Stimulated activated CD4-positive, alpha-beta T cell treated with anti-CD3 and anti-CD28 coated beads, Interleukin-4, amount 100 ng/mL, for 24 hours (primary cell): ENCODE measurements around the gene MADCAM1.

ENCODE experiments used
- DNase-seq: peaks from one replicate; pipeline ENCODE4 v3.0.0-alpha.2; 2020

MADCAM1 gene

DNA sequence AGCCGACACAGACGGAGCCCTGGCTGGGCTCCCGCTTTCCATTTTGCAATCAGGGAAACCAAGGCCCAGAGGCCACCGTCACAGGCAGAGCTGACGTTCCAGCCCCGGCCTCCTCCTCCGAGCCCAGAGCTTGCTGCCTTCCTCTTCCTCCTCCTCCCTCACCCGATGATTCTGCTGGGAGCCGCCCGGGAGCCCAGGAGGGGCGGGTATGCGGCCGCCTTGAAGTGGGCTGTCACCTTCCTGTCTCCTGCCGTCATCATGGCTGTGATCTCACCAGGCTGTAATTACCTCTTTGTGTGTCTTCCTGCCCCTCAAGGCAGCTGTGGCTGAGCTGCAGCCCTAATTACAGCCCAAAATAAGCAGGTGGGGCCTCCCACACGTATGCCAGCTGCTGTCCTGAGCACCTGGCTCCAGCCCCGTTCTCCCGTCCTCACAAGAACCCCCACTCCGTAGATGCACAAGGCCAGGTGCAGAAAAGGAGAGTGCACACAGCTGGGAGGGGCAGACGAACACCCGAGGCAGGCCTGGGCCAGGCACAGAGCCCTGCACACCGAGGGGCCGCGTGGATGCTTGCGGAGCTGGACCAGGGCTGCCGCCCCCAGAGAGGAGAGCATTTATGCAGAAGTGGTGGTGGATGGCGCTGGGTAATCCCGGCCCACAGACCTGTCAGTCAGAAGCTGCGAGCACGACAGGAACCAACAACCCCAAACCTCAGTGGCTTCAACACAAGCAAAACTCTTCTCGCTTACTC lies 15.0 kb downstream of the MADCAM1 start:
- peak; percentile 75 for DNase-seq

DNA sequence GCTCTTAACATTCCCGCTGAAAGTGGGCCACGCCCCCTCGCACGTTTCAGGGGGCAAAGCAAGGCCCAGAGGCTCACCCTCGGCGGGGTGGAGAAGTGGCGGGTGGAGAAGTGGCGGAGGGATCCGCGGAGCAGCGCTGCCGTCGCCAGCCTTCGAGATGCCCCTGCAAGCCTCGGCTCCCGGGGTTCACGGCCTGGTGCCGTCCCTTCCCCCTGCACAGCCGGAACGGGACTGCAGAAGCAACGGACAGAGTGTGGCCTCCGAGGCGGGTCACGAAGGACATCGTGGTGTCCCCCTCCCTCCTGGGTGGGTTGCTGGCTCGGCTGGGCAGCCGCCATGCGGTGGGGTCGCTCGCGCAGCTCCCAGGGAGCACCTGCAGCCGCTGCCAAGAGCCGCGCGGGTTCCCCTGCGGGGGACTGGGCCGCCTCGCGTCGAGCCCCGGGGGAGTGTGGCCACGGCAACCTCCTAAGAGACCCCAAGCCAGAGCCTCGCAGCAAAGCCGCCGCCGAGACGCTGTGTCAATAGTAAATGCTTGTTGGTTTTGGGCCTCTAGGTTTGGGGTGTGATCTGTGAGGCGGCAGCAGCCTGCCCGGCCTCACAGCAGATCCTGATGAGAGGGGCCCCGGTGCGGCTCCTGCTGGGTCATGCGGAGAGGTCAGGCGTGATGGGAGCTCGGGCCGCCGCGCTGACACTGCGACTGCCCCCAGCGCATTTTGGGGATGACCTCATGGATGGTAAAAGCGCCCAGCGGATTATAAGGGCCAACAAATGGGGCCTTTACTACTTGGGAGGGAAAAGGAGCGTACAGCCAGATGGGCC lies 16.5 kb downstream of the MADCAM1 start:
- no peak for DNase-seq

DNA sequence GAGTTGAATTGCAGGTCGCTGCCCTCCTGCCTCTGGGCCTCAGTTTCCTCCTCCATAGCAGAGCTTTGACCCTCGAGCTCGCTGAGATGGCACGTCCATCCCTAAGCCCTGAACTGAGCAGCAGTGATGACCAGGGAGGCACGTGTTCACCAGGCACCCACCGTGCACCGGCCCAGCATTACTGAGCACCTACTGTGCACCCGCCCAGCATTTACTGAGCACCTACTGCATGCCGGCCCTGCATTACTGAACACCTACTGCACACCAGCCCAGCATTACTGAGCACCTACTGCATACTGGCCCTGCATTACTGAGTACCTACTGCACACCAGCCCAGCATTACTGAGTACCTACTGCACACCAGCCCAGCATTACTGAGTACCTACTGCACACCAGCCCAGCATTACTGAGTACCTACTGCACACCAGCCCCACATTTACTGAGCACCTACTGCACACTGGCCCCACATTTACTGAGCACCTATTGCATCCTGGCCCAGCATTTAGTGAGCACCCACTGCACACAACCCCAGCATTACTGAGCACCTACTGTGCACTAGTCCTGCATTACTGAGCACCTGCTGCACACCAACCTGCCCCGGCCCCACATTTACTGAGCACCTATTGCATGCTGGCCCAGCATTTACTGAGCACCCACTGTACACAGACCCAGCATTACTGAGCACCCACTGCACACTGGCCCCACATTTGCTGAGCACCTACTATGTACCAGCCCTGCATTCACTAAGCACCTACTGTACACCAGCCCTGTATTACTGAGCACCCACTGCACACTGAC lies 17.3 kb downstream of the MADCAM1 start:
- no peak for DNase-seq

DNA sequence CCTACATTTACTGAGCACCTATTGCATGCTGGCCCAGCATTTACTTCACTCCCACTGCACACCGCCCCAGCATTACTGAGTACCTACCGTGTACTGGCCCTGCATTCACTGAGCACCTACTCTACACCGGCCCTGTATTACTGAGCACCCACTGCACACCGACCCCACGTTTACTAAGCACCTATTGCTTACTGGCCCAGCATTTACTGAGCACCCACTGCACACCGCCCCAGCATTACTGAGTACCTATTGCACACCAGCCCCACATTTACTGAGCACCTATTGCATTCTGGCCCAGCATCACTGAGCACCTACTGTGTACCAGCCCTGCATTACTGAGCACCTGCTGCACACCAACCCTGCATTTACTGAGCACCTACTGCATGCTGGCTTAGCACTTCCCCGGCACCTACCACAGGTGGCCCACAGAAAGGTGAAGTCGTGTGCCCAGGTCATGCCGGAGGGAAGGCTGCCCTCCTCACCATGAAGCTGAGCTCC lies 17.9 kb downstream of the MADCAM1 start:
- no peak for DNase-seq

DNA sequence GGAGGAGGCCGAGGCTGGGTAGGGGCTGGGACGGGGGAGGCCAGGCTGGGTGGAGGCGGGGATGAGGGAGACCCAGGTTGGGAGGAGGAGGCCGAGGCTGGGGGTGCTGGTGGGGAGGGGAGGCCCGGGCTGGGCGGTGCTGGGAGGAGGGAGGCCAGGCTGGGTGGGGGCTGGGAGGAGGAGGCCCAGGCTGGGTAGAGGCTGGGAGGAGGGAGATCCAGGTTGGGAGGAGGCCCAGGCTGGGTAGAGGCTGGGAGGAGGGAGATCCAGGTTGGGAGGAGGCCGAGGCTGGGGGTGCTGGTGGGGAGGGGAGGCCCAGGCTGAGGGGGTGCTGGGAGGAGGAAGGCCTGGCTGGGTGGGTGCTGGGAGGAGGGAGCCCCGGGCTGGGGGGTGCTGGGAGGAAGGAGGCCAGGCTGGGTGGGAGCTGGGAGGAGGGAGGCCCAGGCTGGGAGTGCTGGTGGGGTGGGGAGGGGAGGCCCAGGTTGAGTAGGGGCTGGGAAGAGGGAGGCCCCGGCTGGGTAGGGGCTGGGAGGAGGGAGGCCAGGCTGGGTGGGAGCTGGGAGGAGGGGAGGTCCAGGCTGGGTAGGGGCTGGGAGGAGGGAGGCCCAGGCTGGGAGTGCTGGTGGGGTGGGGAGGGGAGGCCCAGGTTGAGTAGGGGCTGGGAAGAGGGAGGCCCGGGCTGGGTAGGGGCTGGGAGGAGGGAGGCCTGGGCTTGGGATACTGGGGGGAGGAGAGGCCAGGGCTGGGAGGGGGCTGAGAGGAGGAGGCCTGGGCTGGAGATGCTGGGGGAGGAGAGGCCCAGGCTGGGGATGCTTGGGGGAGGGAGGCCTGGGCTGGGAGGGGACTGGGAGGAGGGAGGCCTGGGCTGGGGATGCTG lies 21.7 kb downstream of the MADCAM1 start:
- DNase-seq, result no peak

DNA sequence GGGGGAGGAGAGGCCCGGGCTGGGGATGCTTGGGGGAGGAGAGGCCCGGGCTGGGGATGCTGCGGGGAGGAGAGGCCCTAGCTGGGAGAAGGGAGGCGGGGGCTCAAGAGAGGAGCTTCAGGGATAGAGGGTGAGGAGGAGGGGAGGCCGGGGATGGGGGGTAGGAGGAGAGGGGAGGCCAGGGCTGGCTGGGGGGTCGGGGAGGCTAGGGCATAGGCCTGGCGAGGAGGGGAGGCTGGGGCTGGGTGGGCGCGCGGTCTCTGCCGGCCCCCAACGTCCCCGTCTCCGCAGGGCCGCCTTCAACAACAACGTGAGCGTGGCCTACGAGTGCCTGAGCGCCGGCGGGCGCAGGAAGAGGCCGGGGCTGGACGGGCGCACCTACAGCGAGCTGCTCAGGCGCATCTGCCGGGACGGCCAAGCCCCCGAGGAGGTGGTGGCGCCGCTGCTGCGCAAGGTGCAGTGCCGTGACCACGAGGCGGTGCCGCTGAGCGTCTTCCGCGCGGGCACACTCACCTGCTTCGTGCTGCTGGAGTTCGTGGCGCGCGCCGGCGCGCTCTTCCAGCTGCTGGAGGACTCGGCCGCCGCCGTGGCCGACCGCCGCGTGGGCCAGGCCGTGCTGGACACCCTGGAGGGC lies 22.4 kb downstream of the MADCAM1 start:
- peak; percentile 60 for DNase-seq

DNA sequence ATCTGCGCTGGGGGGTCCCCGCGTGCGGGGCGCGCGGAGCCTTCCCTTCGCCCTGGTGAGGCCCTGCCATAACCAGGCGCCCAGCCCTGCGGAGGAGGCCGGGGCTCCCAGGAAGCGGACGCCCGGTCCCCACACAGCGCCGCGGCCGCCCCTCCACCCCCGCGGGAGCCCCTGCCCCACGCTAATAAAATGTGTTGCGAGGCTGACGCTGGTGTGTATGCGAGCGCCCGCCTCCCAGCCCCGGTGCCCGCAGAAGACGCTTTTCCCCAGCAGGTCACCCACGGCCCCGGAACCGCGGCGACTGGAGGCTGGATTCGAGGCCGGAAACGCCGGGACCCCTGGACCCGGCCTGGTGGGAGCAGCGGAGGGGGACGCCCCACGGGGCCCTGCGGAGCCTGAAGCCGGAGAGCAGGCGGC lies 23.2 kb downstream of the MADCAM1 start:
- DNase-seq, result no peak

DNA sequence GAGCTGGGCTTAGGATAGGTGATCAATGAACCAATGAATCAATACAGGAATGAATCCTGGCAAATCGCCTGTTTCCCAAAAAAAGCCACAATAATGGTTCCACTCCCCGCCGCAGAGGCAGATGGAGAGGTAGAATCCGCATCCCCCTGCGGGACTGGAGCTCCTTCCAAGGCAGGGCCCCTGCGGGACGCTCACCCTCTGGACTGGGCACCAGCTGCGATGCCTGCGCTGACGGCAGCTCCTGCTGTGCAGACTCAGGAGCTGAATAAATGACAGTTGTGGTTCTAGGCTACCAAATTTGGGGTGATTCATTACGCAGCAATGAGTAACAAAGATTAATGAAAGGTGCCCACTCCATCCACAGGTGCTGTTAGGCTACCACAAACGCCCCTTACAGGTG lies 26.4 kb downstream of the MADCAM1 start:
- no peak for DNase-seq

DNA sequence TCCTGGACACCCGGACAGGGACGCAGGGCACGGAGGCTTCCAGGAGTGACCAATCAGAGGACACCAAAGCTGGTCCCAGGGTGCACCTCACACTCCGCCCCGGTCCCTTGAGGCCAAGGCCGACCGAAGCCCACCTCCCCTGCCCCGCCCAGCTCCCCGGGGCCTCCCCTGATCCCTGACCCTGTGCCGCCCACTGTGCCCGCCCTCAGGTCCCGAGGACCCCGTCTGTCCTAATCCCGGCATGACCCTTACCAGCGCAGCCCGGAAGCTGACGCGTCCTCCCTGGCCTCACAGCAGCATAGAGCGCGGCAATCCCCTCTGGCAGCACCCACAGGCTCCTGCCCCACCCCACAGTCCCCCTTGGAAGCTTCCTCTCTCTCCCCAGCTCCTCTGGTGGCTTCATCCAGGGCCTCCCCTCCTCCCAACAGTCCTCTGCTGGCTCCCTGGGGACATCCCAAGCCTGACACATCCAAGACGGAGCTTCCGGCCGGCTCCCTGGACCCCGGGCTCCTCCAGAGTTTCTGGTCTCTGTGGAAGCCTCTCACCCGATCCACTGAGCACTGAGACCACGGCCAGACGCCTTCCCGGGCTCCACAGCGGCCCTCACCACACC lies 27.9 kb downstream of the MADCAM1 start:
- no peak for DNase-seq

DNA sequence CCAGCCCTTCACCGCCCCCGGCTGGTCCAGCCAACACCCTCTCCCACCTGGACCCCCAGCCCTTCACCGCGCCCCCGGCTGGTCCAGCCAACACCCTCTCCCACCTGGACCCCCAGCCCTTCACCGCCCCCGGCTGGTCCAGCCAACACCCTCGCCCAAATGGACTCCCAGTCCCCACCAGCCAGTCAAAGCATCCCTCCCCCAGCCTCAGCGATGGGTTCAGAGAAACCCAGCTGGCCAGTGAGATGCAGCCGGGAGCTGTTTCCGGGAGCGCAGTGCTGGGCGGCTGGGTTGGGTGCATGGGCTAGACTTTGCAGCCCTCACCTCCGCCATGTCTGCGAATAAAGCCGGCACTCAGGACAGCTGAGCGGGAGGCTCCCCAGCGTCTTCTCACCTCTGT lies 28.7 kb downstream of the MADCAM1 start:
- DNase-seq, result no peak

DNA sequence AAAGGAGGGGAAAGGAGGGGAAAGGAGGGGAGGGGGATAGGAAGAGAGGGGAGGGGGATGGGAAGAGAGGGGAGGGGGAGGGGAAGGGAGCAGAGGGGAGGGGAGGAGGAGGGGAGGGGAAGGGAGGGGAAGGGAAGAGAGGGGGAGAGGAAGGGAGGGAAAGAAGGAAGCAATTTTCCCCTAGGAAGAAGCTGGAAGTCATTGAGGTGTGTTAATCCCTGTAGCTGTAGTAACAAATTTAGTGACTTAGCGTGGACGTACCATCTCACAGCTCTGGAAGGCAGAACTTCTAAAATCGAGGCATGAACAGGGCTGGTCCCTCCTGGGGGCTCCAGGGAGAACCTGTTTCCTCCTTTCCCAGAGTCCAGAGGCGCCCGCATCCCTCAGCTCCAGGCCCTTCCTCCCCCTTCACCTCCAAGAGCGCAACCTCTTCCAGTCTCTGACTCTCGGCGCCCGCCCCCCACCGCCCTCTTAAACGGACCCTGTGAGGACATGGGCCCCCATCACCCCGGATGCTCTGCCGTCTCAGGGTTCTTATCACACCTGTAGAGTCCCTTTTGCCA lies 29.7 kb downstream of the MADCAM1 start:
- no peak for DNase-seq

DNA sequence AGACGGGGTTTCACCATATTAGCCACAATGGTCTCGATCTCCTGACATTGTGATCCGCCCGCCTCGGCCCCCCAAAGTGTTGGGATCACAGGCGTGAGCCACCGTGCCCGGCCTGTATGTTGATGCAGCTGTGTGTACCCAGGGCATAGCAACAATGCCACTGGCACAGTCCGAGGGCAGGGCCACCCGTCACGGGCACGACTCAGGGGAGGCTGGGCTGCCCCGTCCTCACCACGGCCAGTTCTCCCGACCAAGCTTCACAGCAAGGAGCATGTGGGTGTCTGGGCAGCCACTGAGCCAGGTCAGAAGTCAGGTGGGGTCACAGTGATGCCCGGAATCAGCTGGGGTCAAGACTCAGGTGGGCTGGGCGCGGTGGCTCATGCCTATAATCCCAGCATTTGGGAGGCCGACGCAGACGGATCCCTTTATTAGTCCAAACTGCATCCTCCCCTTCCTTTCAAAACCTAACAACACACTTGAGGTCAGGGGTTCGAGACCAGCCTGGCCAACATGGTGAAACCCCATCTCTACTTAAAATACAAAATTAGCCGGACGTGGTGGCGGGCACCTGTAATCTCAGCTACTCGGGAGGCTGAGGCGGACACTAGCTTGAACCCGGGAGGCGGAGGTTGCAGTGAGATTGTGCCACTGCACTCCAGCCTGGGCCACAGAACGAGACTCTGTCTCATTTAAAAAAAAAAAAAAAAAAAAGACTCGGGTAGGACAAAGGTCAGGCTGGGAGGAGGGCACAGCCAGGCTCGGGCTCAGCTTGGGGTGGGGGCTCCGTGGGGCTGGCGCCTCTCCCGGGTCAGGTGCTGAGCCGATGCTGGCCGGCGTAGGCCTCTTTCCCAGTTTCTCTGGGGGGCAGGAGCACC lies 34.1 kb downstream of the MADCAM1 start:
- DNase-seq, result no peak

DNA sequence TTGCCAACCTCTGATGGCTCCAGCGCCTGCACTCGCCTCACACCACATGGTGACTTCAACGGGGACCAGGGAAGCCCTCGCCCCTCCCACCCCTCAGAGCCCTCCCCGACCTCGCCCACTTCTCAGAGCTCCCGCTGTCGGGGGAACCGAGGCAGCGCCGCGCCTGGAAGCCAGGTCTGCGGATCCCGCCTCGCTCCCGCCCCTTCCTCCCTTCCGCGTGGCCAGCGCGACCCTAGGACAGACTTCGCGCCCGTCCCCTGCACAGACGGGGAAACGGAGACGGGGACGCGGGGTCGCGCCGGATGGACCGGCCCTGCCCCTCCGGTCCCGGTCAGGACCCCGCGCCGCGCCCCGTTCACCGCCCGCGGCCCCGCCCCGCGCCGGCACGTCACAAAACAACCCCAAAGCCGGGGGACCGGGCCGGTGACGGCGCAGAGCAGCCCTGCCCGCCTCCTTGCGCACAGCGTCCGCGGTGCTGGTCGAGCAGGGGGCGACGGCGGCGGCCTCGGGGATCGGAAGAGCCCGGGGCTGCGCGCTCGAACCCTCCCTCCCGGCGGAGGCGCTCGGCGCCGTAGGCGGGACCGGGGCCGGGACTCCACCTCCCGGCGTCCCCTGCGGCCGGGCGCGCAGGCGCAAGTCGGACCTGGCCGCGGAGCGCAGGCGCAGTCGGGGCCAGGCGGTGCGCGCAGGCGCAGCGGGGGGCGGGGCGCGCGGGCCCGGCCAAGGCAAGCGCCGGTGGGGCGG lies 34.9 kb downstream of the MADCAM1 start:
- DNase-seq, result peak; percentile 83

DNA sequence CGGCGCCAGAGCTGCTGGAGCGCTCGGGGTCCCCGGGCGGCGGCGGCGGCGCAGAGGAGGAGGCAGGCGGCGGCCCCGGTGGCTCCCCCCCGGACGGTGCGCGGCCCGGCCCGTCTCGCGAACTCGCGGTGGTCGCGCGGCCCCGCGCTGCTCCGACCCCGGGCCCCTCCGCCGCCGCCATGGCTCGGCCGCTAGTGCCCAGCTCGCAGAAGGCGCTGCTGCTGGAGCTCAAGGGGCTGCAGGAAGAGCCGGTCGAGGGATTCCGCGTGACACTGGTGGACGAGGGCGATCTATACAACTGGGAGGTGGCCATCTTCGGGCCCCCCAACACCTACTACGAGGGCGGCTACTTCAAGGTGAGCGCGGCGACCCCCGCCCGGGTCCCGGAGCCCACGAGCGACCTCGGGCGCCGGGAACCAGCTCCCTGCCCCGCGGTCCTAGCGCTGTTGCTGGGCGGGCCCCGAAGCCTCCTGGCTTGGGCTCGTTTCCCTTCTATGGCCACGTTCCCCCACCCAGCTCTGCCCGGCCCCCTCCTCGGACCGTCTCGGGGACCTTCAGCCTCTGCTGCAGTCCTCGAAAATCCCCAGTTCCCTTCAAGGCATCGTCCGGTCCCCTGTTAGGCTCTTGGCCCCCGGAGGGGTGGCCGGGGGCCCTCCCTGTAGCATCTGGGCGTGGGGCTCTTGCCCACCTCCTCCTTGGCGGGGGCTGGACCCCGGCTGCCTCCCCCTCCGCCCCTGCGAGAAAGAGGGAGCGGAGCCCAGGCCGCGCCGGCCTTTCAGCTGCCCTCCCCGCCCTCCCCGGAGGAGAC lies 35.7 kb downstream of the MADCAM1 start, which contains the start of gene CDC34:
TSS of gene CDC34 (plus strand) at position 8 of the 808 bp plus-strand sequence. CDS start at position 180, 172 bp downstream.
- DNase-seq, result no peak

DNA sequence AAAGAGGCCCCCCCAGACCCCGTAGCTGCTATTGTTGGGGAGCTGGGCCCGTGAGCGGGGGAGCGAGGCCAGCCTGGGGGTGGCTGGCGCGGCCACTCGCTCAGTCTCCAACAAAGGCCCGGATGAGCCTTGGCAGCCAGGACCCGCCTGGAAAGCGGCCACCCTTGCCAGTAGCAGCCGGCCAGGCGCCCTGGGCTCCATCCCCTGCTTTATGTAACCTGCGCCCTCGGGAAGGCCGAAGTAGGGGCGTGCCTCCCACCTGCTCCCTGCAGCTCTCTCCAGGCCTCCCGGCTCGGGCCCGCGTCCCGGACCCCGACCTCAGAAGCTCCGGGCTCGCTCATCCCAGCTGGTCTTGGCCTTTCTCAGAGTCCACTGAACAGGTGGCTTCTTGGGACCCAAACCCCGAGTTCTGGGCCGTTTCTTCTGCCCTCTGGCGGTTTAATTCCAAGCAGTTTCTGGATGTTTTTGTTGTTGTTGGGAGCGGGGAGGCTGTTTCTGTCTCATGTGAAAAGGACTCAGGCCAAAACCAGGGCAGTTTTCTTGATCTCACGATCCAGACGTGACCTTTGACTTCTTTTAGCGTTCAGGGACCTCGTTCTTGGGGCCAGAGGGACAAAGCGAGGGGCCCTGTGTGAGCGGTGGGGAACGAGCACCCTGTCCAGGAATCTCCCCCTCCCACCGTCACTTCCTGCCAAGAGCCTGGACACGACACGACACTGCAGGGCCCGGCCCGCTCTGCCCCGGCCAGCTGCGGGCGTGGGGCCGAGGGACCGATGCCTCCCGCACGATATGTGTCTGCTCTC lies 36.5 kb downstream of the MADCAM1 start:
- DNase-seq, result peak; percentile 43

DNA sequence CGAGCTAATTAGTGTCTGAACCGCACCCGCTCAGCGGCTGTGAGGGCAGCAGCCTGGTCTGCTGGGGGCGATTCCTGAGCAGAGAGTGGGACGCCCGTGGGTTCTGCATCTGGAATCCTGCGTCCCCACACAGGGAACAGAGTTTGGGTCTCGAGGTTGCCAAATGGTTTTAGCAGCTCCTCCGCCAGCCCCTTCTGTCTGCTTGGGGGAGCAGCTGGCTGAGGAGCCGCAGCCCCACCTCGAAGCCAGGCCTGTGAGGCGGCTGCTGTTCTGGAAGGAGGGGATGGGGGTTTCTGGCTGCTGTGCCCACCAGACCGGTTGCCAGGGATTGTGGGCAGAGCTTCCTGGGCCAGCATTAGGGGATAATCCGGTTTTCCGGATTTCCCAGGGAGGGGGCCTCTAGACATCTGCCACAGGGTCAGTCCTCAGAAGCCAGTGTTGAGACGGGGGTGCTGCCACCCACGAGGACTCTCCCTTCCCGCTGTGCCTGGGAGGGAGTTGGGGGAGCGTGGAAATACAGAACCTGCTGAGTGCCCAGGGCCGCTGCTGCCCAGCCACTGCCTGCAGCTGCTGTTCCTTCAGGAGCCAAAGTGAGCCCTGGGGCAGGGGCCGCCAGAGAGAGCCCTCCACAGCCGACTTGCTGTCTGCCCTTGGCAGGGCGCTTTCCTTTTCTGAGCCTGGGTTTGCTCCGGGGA lies 37.2 kb downstream of the MADCAM1 start:
- no peak for DNase-seq

DNA sequence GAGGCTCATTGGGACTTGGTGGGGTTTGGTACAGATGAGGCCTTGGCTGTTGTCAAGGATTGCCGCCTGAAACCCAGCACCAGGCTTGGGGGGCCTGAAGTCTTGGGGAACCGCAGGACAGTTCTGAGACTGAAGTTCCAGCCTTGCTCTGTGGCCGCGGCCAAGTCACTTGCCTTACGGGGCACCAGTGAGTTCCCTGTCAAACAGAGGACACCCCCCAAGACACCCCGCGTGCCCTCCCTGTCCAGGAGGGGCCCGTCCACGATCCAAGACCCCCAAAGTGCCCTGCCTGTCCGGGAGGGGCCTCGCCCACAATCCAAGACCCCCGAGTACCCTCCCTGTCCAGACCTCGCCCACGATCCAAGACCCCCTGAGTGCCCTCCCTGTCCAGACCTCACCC lies 37.8 kb downstream of the MADCAM1 start:
- no peak for DNase-seq
